AG09309 (cell line): ENCODE data around the gene TBC1D14.
A peak's percentile ranks its signal among the peaks of the same experiment; 100 is the strongest.

ENCODE experiments used
- DNase-seq: peaks from one replicate; pipeline ENCODE4 v3.0.0-alpha.2; 2010; ENCODE audit warnings: low read depth
- H3K4me3 ChIP-seq: 2 replicates; pipeline ENCODE4 v1.5.1; 2011; ENCODE audit warnings: mild to moderate bottlenecking, low read depth, low read length, moderate library complexity; ENCODE audit not compliant: control insufficient read depth
- TF ChIP-seq, protein P1 (sequence below): IDR thresholded peaks from 2 replicates; pipeline ENCODE4 v1.5.1; 2011; ENCODE audit warnings: mild to moderate bottlenecking, low read depth, low read length, inconsistent platforms; ENCODE audit not compliant: insufficient read depth, control insufficient read depth; ENCODE audit errors: missing control alignments

TBC1D14 gene

DNA sequence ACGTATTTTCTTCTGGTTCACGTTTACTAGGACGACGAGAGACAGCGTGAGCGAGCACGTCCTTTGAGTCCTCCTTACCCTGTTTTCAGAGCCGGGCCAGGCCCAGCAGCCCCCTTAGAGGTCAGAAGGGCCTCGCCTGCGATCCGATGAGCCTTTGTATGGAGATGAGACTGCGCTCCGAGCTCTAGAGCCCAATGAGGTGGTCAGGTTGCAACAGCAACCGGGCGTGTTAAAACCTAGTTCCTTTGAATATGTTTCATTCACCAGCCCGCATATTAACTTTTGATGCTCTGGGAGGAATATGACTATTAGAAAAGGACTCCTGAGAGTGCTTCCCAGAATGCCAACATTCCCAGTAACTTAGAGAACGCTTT, 77.9 kb downstream of the TBC1D14 start:
- TF ChIP-seq, protein P1, sequence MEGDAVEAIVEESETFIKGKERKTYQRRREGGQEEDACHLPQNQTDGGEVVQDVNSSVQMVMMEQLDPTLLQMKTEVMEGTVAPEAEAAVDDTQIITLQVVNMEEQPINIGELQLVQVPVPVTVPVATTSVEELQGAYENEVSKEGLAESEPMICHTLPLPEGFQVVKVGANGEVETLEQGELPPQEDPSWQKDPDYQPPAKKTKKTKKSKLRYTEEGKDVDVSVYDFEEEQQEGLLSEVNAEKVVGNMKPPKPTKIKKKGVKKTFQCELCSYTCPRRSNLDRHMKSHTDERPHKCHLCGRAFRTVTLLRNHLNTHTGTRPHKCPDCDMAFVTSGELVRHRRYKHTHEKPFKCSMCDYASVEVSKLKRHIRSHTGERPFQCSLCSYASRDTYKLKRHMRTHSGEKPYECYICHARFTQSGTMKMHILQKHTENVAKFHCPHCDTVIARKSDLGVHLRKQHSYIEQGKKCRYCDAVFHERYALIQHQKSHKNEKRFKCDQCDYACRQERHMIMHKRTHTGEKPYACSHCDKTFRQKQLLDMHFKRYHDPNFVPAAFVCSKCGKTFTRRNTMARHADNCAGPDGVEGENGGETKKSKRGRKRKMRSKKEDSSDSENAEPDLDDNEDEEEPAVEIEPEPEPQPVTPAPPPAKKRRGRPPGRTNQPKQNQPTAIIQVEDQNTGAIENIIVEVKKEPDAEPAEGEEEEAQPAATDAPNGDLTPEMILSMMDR, result no peak
- H3K4me3 ChIP-seq, result peak overlapping the region; percentile 72
- DNase-seq, result no peak

GRCh38 chr4:6988016-6988715, 78.5 kb downstream of the TBC1D14 start:
- TF ChIP-seq, protein P1, result no peak
- no peak for DNase-seq

DNA sequence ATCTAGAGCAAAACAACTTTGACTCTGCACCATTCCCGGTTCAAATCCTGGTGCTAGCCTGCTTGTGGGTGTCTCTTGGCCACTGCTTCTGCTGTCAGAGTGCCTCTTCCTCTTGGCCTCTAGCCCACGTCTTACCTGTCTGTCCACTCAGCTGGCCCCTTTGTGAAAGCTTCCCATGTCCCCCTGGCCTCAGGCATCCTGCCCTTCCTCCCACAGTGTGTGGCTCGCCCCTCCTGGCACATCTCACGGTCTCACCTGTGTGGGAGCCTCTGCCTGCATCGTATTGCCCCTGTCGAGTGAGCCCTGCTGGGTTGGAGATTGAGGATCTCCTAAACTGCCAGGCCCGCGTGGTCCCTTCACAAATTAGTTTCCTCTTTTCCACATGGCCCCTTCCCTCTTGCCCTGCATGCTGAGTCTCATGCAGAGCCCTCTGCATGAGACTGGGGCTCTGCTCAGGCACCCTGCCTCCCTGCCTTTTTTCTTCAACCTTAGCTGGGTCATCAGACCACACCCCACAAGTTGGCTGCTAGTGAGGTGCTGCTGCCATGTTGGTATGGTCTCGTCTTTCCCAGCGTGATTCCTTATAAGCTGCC, 79.8 kb downstream of the TBC1D14 start:
- no peak for DNase-seq
- TF ChIP-seq, protein P1, result no peak
- no peak overlapping the region for H3K4me3 ChIP-seq

More at GRCh38 chr4:6988016-6988715, 78.5 kb downstream of the TBC1D14 start:
- H3K4me3 ChIP-seq, result peak overlapping the region; percentile 72

DNA sequence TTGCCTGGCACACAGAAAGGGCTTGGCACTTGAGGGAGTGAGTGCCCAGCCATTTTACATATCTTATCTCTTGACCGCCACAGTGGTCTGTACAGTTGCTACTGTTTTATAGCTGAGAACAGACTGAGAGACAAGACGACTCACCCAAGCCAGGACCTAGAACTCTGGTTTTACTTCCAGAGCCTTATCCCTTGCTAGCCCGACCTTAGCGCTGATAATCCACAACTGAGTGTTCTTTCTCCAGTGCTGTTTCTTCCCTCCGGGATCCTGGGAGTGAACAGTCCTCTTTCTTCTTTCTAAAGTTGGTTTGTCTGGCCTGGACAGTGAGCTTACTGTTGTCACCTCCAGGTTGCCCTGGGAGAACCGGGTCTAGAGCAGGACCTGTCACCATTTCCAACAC, 81.0 kb downstream of the TBC1D14 start:
- H3K4me3 ChIP-seq, result no peak overlapping the region
- TF ChIP-seq, protein P1, result no peak
- no peak for DNase-seq

GRCh38 chr4:6991249-6991648, 81.6 kb downstream of the TBC1D14 start:
- TF ChIP-seq, protein P1, result no peak
- no peak for DNase-seq
- peak overlapping the region; percentile 23 for H3K4me3 ChIP-seq

GRCh38 chr4:6991771-6992557, 82.3 kb downstream of the TBC1D14 start:
- peak; percentile 82 for DNase-seq
- peak overlapping the region; percentile 23 for H3K4me3 ChIP-seq
- TF ChIP-seq, protein P1, result no peak
